ENCODE data around the gene PREX1.

GRCh38 chr20:48743807-48744206 lies 84.0 kb downstream of the PREX1 start:
- TF ChIP-seq POLR2AphosphoS5 (IDR thresholded peaks at IDR 0.05; ENCODE audit: low read depth) (no peak), CTCF (IDR thresholded peaks at IDR 0.05; ENCODE audit: insufficient read depth, low read length) (no peak), REST (IDR thresholded peaks at IDR 0.05; ENCODE audit: insufficient replicate concordance, low read depth) (no peak), GABPA (IDR thresholded peaks at IDR 0.05; ENCODE audit: low read depth) (no peak)

Data from HL-60 (cell line).